Fibroblast of mammary gland (primary cell): ENCODE results near the gene IQGAP2.

Source experiments
- DNase-seq: peaks from one replicate; pipeline ENCODE4 v3.0.0-alpha.2; 2010; ENCODE audit warnings: low read depth
- H3K4me3 ChIP-seq: 2 replicates; pipeline ENCODE4 v1.5.1; 2011; ENCODE audit warnings: low read depth, mild to moderate bottlenecking, low read length, moderate library complexity; ENCODE audit not compliant: control insufficient read depth
- CTCF ChIP-seq: conservative IDR thresholded peaks from 2 replicates; pipeline ENCODE4 v1.5.1; 2011; ENCODE audit warnings: low read depth, low read length, inconsistent platforms; ENCODE audit not compliant: control insufficient read depth, insufficient read depth

The IQGAP2 gene

GRCh38 chr5:76585783-76586217 is 182.7 kb downstream of the IQGAP2 start:
- DNase-seq: no peak
- H3K4me3 ChIP-seq: no peak overlapping the region
- no peak for TF ChIP-seq CTCF

- no peak overlapping the region for H3K4me3 ChIP-seq
- no peak for DNase-seq
- no peak for TF ChIP-seq CTCF
Measured at GRCh38 chr5:76586531-76586930, 183.4 kb downstream of the IQGAP2 start.

GRCh38 chr5:76590027-76590426 is 186.9 kb downstream of the IQGAP2 start:
- peak; percentile 14 for DNase-seq
- TF ChIP-seq CTCF: no peak
- H3K4me3 ChIP-seq: no peak overlapping the region

GRCh38 chr5:76591366-76591765 is 188.3 kb downstream of the IQGAP2 start:
- DNase-seq: no peak
- TF ChIP-seq CTCF: no peak
- no peak overlapping the region for H3K4me3 ChIP-seq

GRCh38 chr5:76592692-76593091 is 189.6 kb downstream of the IQGAP2 start:
- DNase-seq: no peak
- no peak for TF ChIP-seq CTCF
- H3K4me3 ChIP-seq: no peak overlapping the region

GRCh38 chr5:76594107-76594506 is 191.0 kb downstream of the IQGAP2 start:
- TF ChIP-seq CTCF: no peak
- H3K4me3 ChIP-seq: no peak overlapping the region
- DNase-seq: no peak
